Thoracic aorta (tissue), 2 donors: ENCODE results near the gene DDX1. TPM values are rescaled to one million over a fixed set of nuclear protein-coding genes. Genes with fewer than 3 reads are reported as not detected.

Experiments
- ATAC-seq: fragments of 150-250 bp; one replicate; pipeline ENCODE4 v1.8.0; 2017; ENCODE audit warnings: low read depth; ENCODE audit not compliant: insufficient number of reproducible peaks, low FRiP score
- DNase-seq: peaks from one replicate; pipeline ENCODE4 v3.0.0-alpha.2; 2020; ENCODE audit warnings: low spot score
- H3K27ac ChIP-seq, 2 donors: fragments of 200-600 bp; sonication (generic); 1 replicate in 1 of 2; 2 replicates in 1 of 2; pipeline ENCODE4 v1.5.1; 2016; ENCODE audit warnings: mild to moderate bottlenecking in 2 of 2, moderate library complexity in 2 of 2
- H3K27me3 ChIP-seq: fragments of 200-600 bp; sonication (generic); replicated peaks from 2 replicates; pipeline ENCODE4 v1.6.0; 2016; ENCODE audit warnings: mild to moderate bottlenecking; ENCODE audit not compliant: insufficient read depth
- H3K36me3 ChIP-seq: fragments of 200-600 bp; sonication (generic); one replicate; pipeline ENCODE4 v1.5.1; 2016
- H3K4me1 ChIP-seq, 2 donors: fragments of 200-600 bp; sonication (generic); 1 replicate in 1 of 2; 2 replicates in 1 of 2; pipeline versions ENCODE4 v1.5.1 to v1.6.0; 2016; ENCODE audit warnings: low read depth in 2 of 2, mild to moderate bottlenecking in 1 of 2; ENCODE audit not compliant: control insufficient read depth in 1 of 2
- H3K4me3 ChIP-seq: fragments of 200-600 bp; sonication (generic); 2 replicates; pipeline ENCODE4 v1.5.1; 2016; ENCODE audit warnings: mild to moderate bottlenecking
- H3K9me3 ChIP-seq: fragments of 200-600 bp; sonication (generic); 2 replicates; pipeline ENCODE4 v1.5.1; 2016
- CTCF ChIP-seq: fragments of 200-600 bp; sonication (generic); IDR thresholded peaks from one replicate; pipeline ENCODE4 v1.5.1; 2019; ENCODE audit warnings: antibody characterized with exemption
- total RNA-seq, 2 donors: library from RNA; depleted of rRNA; stranded (reverse); fragments of >200 nt; gene quantifications; one replicate each; pipeline versions ENCODE4 v1.1.0 to v1.2.3, GENCODE V29; 2016

DDX1 gene
- total RNA-seq, 2 donors from 2014 or later = 58.3 to 61.3 TPM

GRCh38 chr2:15666861-15667808 lies 75.5 kb downstream of the DDX1 start:
- Histone ChIP-seq H3K36me3 (no peaks in the 10 kb centered on the region), H3K4me3 (no peak overlapping the region), H3K27ac (no peak overlapping the region), H3K27me3 (no peaks in the 10 kb centered on the region), H3K4me1 (no peaks in the 10 kb centered on the region), H3K9me3 (no peaks in the 10 kb centered on the region)
- ATAC-seq (no peak), DNase-seq (no peak)
- no peak for TF ChIP-seq CTCF

- Histone ChIP-seq H3K4me1 (no peaks in the 10 kb centered on the region), H3K4me3 (no peak overlapping the region), H3K27ac (no peak overlapping the region), H3K36me3 (no peaks in the 10 kb centered on the region), H3K27me3 (no peaks in the 10 kb centered on the region), H3K9me3 (no peaks in the 10 kb centered on the region)
- no peak for DNase-seq
- TF ChIP-seq CTCF = no peak
- ATAC-seq = no peak
Observed at GRCh38 chr2:15667809-15668556, 76.3 kb downstream of the DDX1 start.

GRCh38 chr2:15668611-15669305 lies 77.1 kb downstream of the DDX1 start:
- Histone ChIP-seq H3K36me3 (no peaks in the 10 kb centered on the region), H3K27me3 (no peaks in the 10 kb centered on the region), H3K9me3 (no peaks in the 10 kb centered on the region), H3K4me3 (no peak overlapping the region), H3K4me1 (no peaks in the 10 kb centered on the region), H3K27ac (no peak overlapping the region)
- DNase-seq (no peak), ATAC-seq (no peak)
- TF ChIP-seq CTCF = no peak

- H3K27me3 ChIP-seq = no peaks in the 10 kb centered on the region
- no peak for DNase-seq
Observed at GRCh38 chr2:15669375-15669910, 77.8 kb downstream of the DDX1 start.

More at GRCh38 chr2:15669375-15669910, 77.8 kb downstream of the DDX1 start:
- ATAC-seq = no peak
- Histone ChIP-seq H3K9me3 (no peaks in the 10 kb centered on the region), H3K27ac (no peak overlapping the region), H3K4me1 (no peaks in the 10 kb centered on the region), H3K4me3 (no peak overlapping the region), H3K36me3 (no peaks in the 10 kb centered on the region)
- no peak for TF ChIP-seq CTCF
